CD14-positive monocyte (primary cell): Measurements from ENCODE around the gene PRR16. TPM values are rescaled to one million over a fixed set of nuclear protein-coding genes. Genes with fewer than 3 reads are reported as not detected.

ENCODE experiments used
- DNase-seq, 3 donors: peaks; one replicate each; pipeline ENCODE4 v3.0.0-alpha.2; 2011 to 2022
- H2AFZ ChIP-seq: 2 replicates; pipeline ENCODE4 v1.6.0; 2012; ENCODE audit warnings: mild to moderate bottlenecking, low read depth, low read length, inconsistent platforms; ENCODE audit not compliant: insufficient read depth, poor library complexity, severe bottlenecking
- H3K27ac ChIP-seq, 2 donors: 1 replicate in 1 of 2; 2 replicates in 1 of 2; pipeline ENCODE4 v1.5.1; 2012 to 2013; ENCODE audit warnings: low read length in 2 of 2, control low read depth in 1 of 2, inconsistent platforms in 1 of 2, low read depth in 1 of 2, mild to moderate bottlenecking in 1 of 2
- H3K27me3 ChIP-seq, 2 donors: one replicate each; pipeline versions ENCODE4 v1.6.0 to v1.6.1; 2011 to 2013; ENCODE audit warnings: low read length in 2 of 2; ENCODE audit not compliant: control insufficient read depth in 2 of 2, insufficient read depth in 2 of 2
- H3K36me3 ChIP-seq, 2 donors: replicated peaks in 1 of 2; 1 replicate in 1 of 2; 2 replicates in 1 of 2; pipeline versions ENCODE4 v1.5.1 to v1.6.1; 2012 to 2013; ENCODE audit warnings: low read length in 2 of 2, control low read depth in 1 of 2, inconsistent platforms in 1 of 2, mild to moderate bottlenecking in 1 of 2; ENCODE audit not compliant: insufficient read depth in 2 of 2, control insufficient read depth in 1 of 2
- H3K4me1 ChIP-seq, 2 donors: 1 replicate in 1 of 2; 2 replicates in 1 of 2; pipeline versions ENCODE4 v1.5.1 to v1.6.1; 2012 to 2013; ENCODE audit warnings: low read length in 2 of 2, control low read depth in 1 of 2, inconsistent platforms in 1 of 2, mild to moderate bottlenecking in 1 of 2, moderate library complexity in 1 of 2; ENCODE audit not compliant: insufficient read depth in 2 of 2, control insufficient read depth in 1 of 2
- H3K4me2 ChIP-seq: replicated peaks from 2 replicates; pipeline ENCODE3; 2012; ENCODE audit warnings: low read length, moderate library complexity, mild to moderate bottlenecking; ENCODE audit not compliant: poor library complexity, severe bottlenecking; ENCODE audit errors: extremely low read depth
- H3K4me3 ChIP-seq, 3 experiments: fragments of 200-600 bp in 1 of 3; sonication (generic) in 1 of 3; replicated peaks in 1 of 3; 1 replicate in 2 of 3; 2 replicates in 1 of 3; pipeline ENCODE4 v1.5.1; 2011 to 2013; ENCODE audit warnings: low read length in 3 of 3, mild to moderate bottlenecking in 3 of 3, control low read depth in 2 of 3, low read depth in 2 of 3, inconsistent platforms in 1 of 3, moderate library complexity in 1 of 3
- H3K79me2 ChIP-seq: 2 replicates; pipeline ENCODE4 v1.6.0; 2012; ENCODE audit warnings: mild to moderate bottlenecking, control low read depth, inconsistent platforms, low read length, moderate library complexity; ENCODE audit not compliant: insufficient read depth
- H3K9ac ChIP-seq: 2 replicates; pipeline ENCODE4 v1.6.0; 2017; ENCODE audit warnings: low read length, mild to moderate bottlenecking; ENCODE audit not compliant: insufficient read depth, poor library complexity, severe bottlenecking
- H3K9me3 ChIP-seq, 2 donors: replicated peaks in 1 of 2; 1 replicate in 1 of 2; 2 replicates in 1 of 2; pipeline versions ENCODE4 v1.5.1 to v1.6.1; 2012 to 2013; ENCODE audit warnings: low read length in 2 of 2, control low read depth in 1 of 2; ENCODE audit not compliant: control insufficient read depth in 1 of 2, insufficient read depth in 1 of 2
- H4K20me1 ChIP-seq: 2 replicates; pipeline ENCODE4 v1.6.0; 2012; ENCODE audit warnings: mild to moderate bottlenecking, low read length, control low read depth, moderate library complexity; ENCODE audit not compliant: insufficient read depth
- H3K27ac Mint-ChIP-seq, 7 donors: one replicate each; pipeline ENCODE4 v1.8.0; 2020; ENCODE audit warnings: mild to moderate bottlenecking in 7 of 7, mixed read lengths in 7 of 7, moderate library complexity in 6 of 7, inconsistent platforms in 2 of 7
- H3K27me3 Mint-ChIP-seq, 3 donors: one replicate each; pipeline ENCODE4 v1.8.0; 2021 to 2022; ENCODE audit warnings: low read depth in 3 of 3, mild to moderate bottlenecking in 3 of 3, mixed read lengths in 3 of 3, moderate library complexity in 3 of 3, inconsistent platforms in 1 of 3
- H3K36me3 Mint-ChIP-seq, 2 donors: one replicate each; pipeline ENCODE4 v1.8.0; 2020; ENCODE audit warnings: mixed read lengths in 2 of 2, inconsistent platforms in 1 of 2, mild to moderate bottlenecking in 1 of 2
- H3K4me1 Mint-ChIP-seq: one replicate; pipeline ENCODE4 v1.8.0; 2020; ENCODE audit warnings: mild to moderate bottlenecking, mixed read lengths
- H3K4me3 Mint-ChIP-seq, 2 donors: one replicate each; pipeline ENCODE4 v1.8.0; 2020; ENCODE audit warnings: mild to moderate bottlenecking in 2 of 2, mixed read lengths in 2 of 2, moderate library complexity in 1 of 2
- H3K9me3 Mint-ChIP-seq, 7 donors: one replicate each; pipeline ENCODE4 v1.8.0; 2020 to 2022; ENCODE audit warnings: mixed read lengths in 7 of 7, mild to moderate bottlenecking in 6 of 7, moderate library complexity in 6 of 7, inconsistent platforms in 2 of 7
- CTCF ChIP-seq: fragments of 200-600 bp; IDR thresholded peaks from one replicate; pipeline ENCODE4 v1.8.0; 2022; ENCODE audit warnings: antibody characterized with exemption, mild to moderate bottlenecking
- WGBS: methylation state at CpG from one replicate; pipeline ENCODE4 v1.1.5; 2013; ENCODE audit warnings: missing lambda C conversion rate; ENCODE audit not compliant: insufficient coverage; 5-methylcytosine and 5-hydroxymethylcytosine counted together
- intact Hi-C, 2 donors: fragments of 100-400 bp; cut with micrococcal nuclease; formaldehyde crosslinking; loops; one replicate each; pipeline versions ENCODE4 v1.15.0 to v1.15.1; 2023
- polyA plus RNA-seq, 3 donors: library from polyadenylated mRNA; depleted of rRNA in 1 of 3; unstranded in 2 of 3; stranded (reverse) in 1 of 3; fragments of 300-500 nt in 2 of 3; fragments of >200 nt in 1 of 3; fragmentation: Illumina TruSeq in 2 of 3; gene quantifications; 1 replicate in 2 of 3; 2 replicates in 1 of 3; pipeline ENCODE4 v1.2.3, GENCODE V29; 2012 to 2021

Gene PRR16
- polyA plus RNA-seq, 3 donors, result 0.14 to 0.74 (median 0.56) TPM

GRCh38 chr5:120591911-120592310 is 127.8 kb downstream of the PRR16 start:
- H3K27ac ChIP-seq, result no peak overlapping the region
- H3K27ac Mint-ChIP-seq, result no peak overlapping the region
- H3K27me3 ChIP-seq, result no peaks in the 10 kb centered on the region
- no peaks in the 10 kb centered on the region for H3K36me3 ChIP-seq
- no peaks in the 10 kb centered on the region for H3K4me1 Mint-ChIP-seq
- no peak overlapping the region for H3K9ac ChIP-seq
- no CpG with 5 or more reads among the region's 2 CpGs for WGBS
- peaks cover 0 to 5% of the 10 kb centered on the region in 2 donors for H3K9me3 ChIP-seq
- no peak overlapping the region for H2AFZ ChIP-seq
- no peaks in the 10 kb centered on the region for H3K79me2 ChIP-seq
- no peaks in the 10 kb centered on the region for H3K36me3 Mint-ChIP-seq
- no peak overlapping the region for H3K4me3 Mint-ChIP-seq
- no peaks in the 10 kb centered on the region for H3K4me1 ChIP-seq
- no peak for DNase-seq
- no peaks in the 10 kb centered on the region for H4K20me1 ChIP-seq
- H3K4me3 ChIP-seq, result no peak overlapping the region
- H3K27me3 Mint-ChIP-seq, result no peaks in the 10 kb centered on the region
- H3K9me3 Mint-ChIP-seq, result peaks cover 0 to 6% (median 3%) of the 10 kb centered on the region in 7 donors
- intact Hi-C loops, result no loop called here
- TF ChIP-seq CTCF, result no peak
- no peak overlapping the region for H3K4me2 ChIP-seq

- no peaks in the 10 kb centered on the region for H3K36me3 Mint-ChIP-seq
- Histone ChIP-seq H2AFZ (no peak overlapping the region), H3K4me3 (no peak overlapping the region), H3K36me3 (no peaks in the 10 kb centered on the region), H3K4me1 (no peaks in the 10 kb centered on the region), H3K27ac (no peak overlapping the region), H3K27me3 (no peaks in the 10 kb centered on the region), H3K4me2 (no peak overlapping the region), H3K9ac (no peak overlapping the region), H3K9me3 (no peaks in the 10 kb centered on the region), H4K20me1 (no peaks in the 10 kb centered on the region), H3K79me2 (no peaks in the 10 kb centered on the region)
- no peak for TF ChIP-seq CTCF
- no peak overlapping the region for H3K27ac Mint-ChIP-seq
- WGBS, result no CpG with 5 or more reads among the region's 2 CpGs
- H3K4me1 Mint-ChIP-seq, result no peaks in the 10 kb centered on the region
- H3K27me3 Mint-ChIP-seq, result no peaks in the 10 kb centered on the region
- intact Hi-C loops, result no loop called here
- DNase-seq, result no peak
- peaks cover 0 to 7% (median 0%) of the 10 kb centered on the region in 7 donors for H3K9me3 Mint-ChIP-seq
- no peak overlapping the region for H3K4me3 Mint-ChIP-seq
Observed at GRCh38 chr5:120599576-120599975, 135.5 kb downstream of the PRR16 start.
